Astrocyte (in vitro differentiated cells and primary cell): ENCODE data around the gene C1orf167.

Experiments
- EZH2 ChIP-seq: IDR thresholded peaks from 2 replicates; pipeline ENCODE4 v1.6.1; 2012; ENCODE audit warnings: mild to moderate bottlenecking, low read length, inconsistent platforms; ENCODE audit not compliant: insufficient read depth
- TF ChIP-seq, protein P1 (sequence below): IDR thresholded peaks from 2 replicates; pipeline ENCODE4 v1.5.1; 2011; ENCODE audit warnings: low read depth, mild to moderate bottlenecking, inconsistent platforms, low read length, moderate library complexity; ENCODE audit not compliant: insufficient read depth

GRCh38 chr1:11753555-11754208 lies 8.3 kb upstream of the C1orf167 start:
- no peak for TF ChIP-seq EZH2
- TF ChIP-seq, protein P1, sequence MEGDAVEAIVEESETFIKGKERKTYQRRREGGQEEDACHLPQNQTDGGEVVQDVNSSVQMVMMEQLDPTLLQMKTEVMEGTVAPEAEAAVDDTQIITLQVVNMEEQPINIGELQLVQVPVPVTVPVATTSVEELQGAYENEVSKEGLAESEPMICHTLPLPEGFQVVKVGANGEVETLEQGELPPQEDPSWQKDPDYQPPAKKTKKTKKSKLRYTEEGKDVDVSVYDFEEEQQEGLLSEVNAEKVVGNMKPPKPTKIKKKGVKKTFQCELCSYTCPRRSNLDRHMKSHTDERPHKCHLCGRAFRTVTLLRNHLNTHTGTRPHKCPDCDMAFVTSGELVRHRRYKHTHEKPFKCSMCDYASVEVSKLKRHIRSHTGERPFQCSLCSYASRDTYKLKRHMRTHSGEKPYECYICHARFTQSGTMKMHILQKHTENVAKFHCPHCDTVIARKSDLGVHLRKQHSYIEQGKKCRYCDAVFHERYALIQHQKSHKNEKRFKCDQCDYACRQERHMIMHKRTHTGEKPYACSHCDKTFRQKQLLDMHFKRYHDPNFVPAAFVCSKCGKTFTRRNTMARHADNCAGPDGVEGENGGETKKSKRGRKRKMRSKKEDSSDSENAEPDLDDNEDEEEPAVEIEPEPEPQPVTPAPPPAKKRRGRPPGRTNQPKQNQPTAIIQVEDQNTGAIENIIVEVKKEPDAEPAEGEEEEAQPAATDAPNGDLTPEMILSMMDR: no peak
